Natural killer cell (primary cell): Measurements from ENCODE around the gene UPK1A. TPM values are rescaled to one million over a fixed set of nuclear protein-coding genes. Genes with fewer than 3 reads are reported as not detected.
"Not testable (repeated sequence)": the region's sequence is repeated elsewhere in the genome, so short reads cannot be mapped to it uniquely, and the experiment has no call there.

ENCODE experiments used
- ATAC-seq, 3 donors: fragments of 150-1000 bp in 2 of 3; fragments of 200-7000 bp in 1 of 3; cut with Tn5 transposase; 1 replicate in 1 of 3; 2 replicates in 2 of 3; pipeline ENCODE4 v1.10.0; 2021; ENCODE audit warnings: mild to moderate bottlenecking in 2 of 3, moderate library complexity in 2 of 3
- DNase-seq, 2 donors: peaks; one replicate each; pipeline versions ENCODE4 v3.0.0 to v3.0.0-alpha.2; 2013 to 2021; ENCODE audit warnings: mixed read lengths in 1 of 2
- H3K27ac ChIP-seq: one replicate; pipeline ENCODE4 v1.5.1; 2013; ENCODE audit warnings: mild to moderate bottlenecking, low read length
- H3K27me3 ChIP-seq: one replicate; pipeline ENCODE4 v1.6.1; 2013; ENCODE audit warnings: low read length; ENCODE audit not compliant: control insufficient read depth, insufficient read depth
- H3K36me3 ChIP-seq: one replicate; pipeline ENCODE4 v1.6.1; 2013; ENCODE audit warnings: low read length; ENCODE audit not compliant: control insufficient read depth, insufficient read depth
- H3K4me1 ChIP-seq: one replicate; pipeline ENCODE4 v1.6.1; 2013; ENCODE audit warnings: low read length; ENCODE audit not compliant: control insufficient read depth, insufficient read depth
- H3K4me3 ChIP-seq: one replicate; pipeline ENCODE4 v1.5.1; 2013; ENCODE audit warnings: low read length
- H3K9me3 ChIP-seq: one replicate; pipeline ENCODE4 v1.6.1; 2013; ENCODE audit warnings: low read length; ENCODE audit not compliant: control insufficient read depth, insufficient read depth
- H3K27ac Mint-ChIP-seq, 2 donors: one replicate each; pipeline ENCODE4 v1.8.0; 2022; ENCODE audit warnings: mild to moderate bottlenecking in 2 of 2, mixed read lengths in 2 of 2, moderate library complexity in 1 of 2
- H3K27me3 Mint-ChIP-seq, 2 donors: one replicate each; pipeline ENCODE4 v1.8.0; 2022; ENCODE audit warnings: low read depth in 2 of 2, mixed read lengths in 2 of 2
- H3K36me3 Mint-ChIP-seq: one replicate; pipeline ENCODE4 v1.8.0; 2022; ENCODE audit warnings: mixed read lengths
- H3K4me1 Mint-ChIP-seq, 2 donors: one replicate each; pipeline ENCODE4 v1.8.0; 2022; ENCODE audit warnings: mixed read lengths in 2 of 2
- H3K4me3 Mint-ChIP-seq: one replicate; pipeline ENCODE4 v1.8.0; 2022; ENCODE audit warnings: mild to moderate bottlenecking, moderate library complexity, mixed read lengths
- H3K9me3 Mint-ChIP-seq, 2 donors: one replicate each; pipeline ENCODE4 v1.8.0; 2022; ENCODE audit warnings: mixed read lengths in 2 of 2
- CTCF ChIP-seq: fragments of 200-600 bp; IDR thresholded peaks from one replicate; pipeline ENCODE4 v1.8.0; 2022; ENCODE audit warnings: antibody characterized with exemption
- WGBS: methylation state at CpG from one replicate; pipeline ENCODE4 v1.1.7; 2013; ENCODE audit warnings: missing lambda C conversion rate; ENCODE audit not compliant: insufficient coverage; 5-methylcytosine and 5-hydroxymethylcytosine counted together
- intact Hi-C: fragments of 100-400 bp; cut with micrococcal nuclease; formaldehyde crosslinking; loops from one replicate; pipeline ENCODE4 v1.14.2; 2022
- total RNA-seq, 4 donors: library from RNA; stranded (reverse); fragments of 120-200 nt in 1 of 4; gene quantifications; one replicate each; pipeline versions ENCODE4 v1.2.3 to v1.2.4, GENCODE V29; 2013 to 2022

The UPK1A gene
- total RNA-seq, 3 donors from 2014 or later (not counting 1 experiment from before 2014, with no cell fraction given), result not detected

GRCh38 chr19:35722897-35723296, 56.6 kb downstream of the UPK1A start:
- TF ChIP-seq CTCF, result no peak
- no peak for DNase-seq
- Histone ChIP-seq H3K9me3 (no peaks in the 10 kb centered on the region), H3K27me3 (no peaks in the 10 kb centered on the region), H3K4me1 (peaks cover 12% of the 10 kb centered on the region), H3K36me3 (peaks cover 64% of the 10 kb centered on the region), H3K4me3 (no peak overlapping the region), H3K27ac (no peak overlapping the region)
- WGBS, result 96% methylated on average over 15 of the region's 16 CpGs
- H3K4me3 Mint-ChIP-seq, result no peak overlapping the region
- no peaks in the 10 kb centered on the region for H3K36me3 Mint-ChIP-seq
- H3K27ac Mint-ChIP-seq, result no peak overlapping the region
- intact Hi-C loops, result no loop called here
- ATAC-seq, result no peak
- H3K9me3 Mint-ChIP-seq, result no peaks in the 10 kb centered on the region
- peaks cover 6 to 43% of the 10 kb centered on the region in 2 donors for H3K4me1 Mint-ChIP-seq
- no peaks in the 10 kb centered on the region for H3K27me3 Mint-ChIP-seq

GRCh38 chr19:35723671-35724070, 57.4 kb downstream of the UPK1A start:
- Histone ChIP-seq H3K27ac (no peak overlapping the region), H3K36me3 (peaks cover 72% of the 10 kb centered on the region), H3K27me3 (no peaks in the 10 kb centered on the region), H3K9me3 (no peaks in the 10 kb centered on the region), H3K4me1 (peaks cover 9% of the 10 kb centered on the region), H3K4me3 (no peak overlapping the region)
- Mint-ChIP-seq H3K9me3 (no peaks in the 10 kb centered on the region), H3K36me3 (no peaks in the 10 kb centered on the region), H3K27me3 (no peaks in the 10 kb centered on the region), H3K27ac (no peak overlapping the region), H3K4me1 (peaks cover 6 to 40% of the 10 kb centered on the region in 2 donors), H3K4me3 (no peak overlapping the region)
- TF ChIP-seq CTCF, result no peak
- ATAC-seq (no peak), DNase-seq (no peak)
- intact Hi-C loops, result no loop called here
- WGBS, result 99% methylated on average over 24 of the region's 24 CpGs

GRCh38 chr19:35724132-35724531, 57.8 kb downstream of the UPK1A start:
- ATAC-seq, H3K27me3 ChIP-seq, H3K27me3 Mint-ChIP-seq, H3K4me3 Mint-ChIP-seq, H3K9me3 Mint-ChIP-seq, H3K36me3 Mint-ChIP-seq, H3K27ac Mint-ChIP-seq, H3K4me1 ChIP-seq, H3K27ac ChIP-seq, DNase-seq, intact Hi-C loops, H3K4me3 ChIP-seq, H3K9me3 ChIP-seq: not testable (repeated sequence)
- H3K4me1 Mint-ChIP-seq, result peaks cover 6 to 35% of the 10 kb centered on the region in 2 donors
- whole genome bisulfite sequencing, result 98% methylated on average over 7 of the region's 7 CpGs
- peaks cover 76% of the 10 kb centered on the region for H3K36me3 ChIP-seq

GRCh38 chr19:35724560-35724959, 58.2 kb downstream of the UPK1A start:
- no peaks in the 10 kb centered on the region for H3K36me3 Mint-ChIP-seq
- H3K4me3 ChIP-seq, result no peak overlapping the region
- no peak overlapping the region for H3K4me3 Mint-ChIP-seq
- WGBS, result 97% methylated on average over 10 of the region's 12 CpGs
- ATAC-seq (no peak), DNase-seq (no peak)
- peaks cover 80% of the 10 kb centered on the region for H3K36me3 ChIP-seq
- no peaks in the 10 kb centered on the region for H3K27me3 Mint-ChIP-seq
- H3K9me3 ChIP-seq, result no peaks in the 10 kb centered on the region
- intact Hi-C loops, result no loop called here
- H3K27ac Mint-ChIP-seq, result no peak overlapping the region
- no peaks in the 10 kb centered on the region for H3K9me3 Mint-ChIP-seq
- TF ChIP-seq CTCF, result no peak
- no peak overlapping the region for H3K27ac ChIP-seq
- no peaks in the 10 kb centered on the region for H3K27me3 ChIP-seq
- H3K4me1 ChIP-seq, result peaks cover under 1% of the 10 kb centered on the region
- peaks cover 6 to 31% of the 10 kb centered on the region in 2 donors for H3K4me1 Mint-ChIP-seq
